GM10266 (cell line): Measurements from ENCODE around the gene VAV2.

ENCODE experiments used
- DNase-seq: peaks from one replicate; pipeline ENCODE4 v3.0.0; 2012; ENCODE audit errors: extremely low spot score
- TF ChIP-seq, protein P1 (sequence below): IDR thresholded peaks from 2 replicates; pipeline ENCODE4 v1.5.1; 2012; ENCODE audit warnings: mild to moderate bottlenecking, low read depth; ENCODE audit not compliant: control insufficient read depth, insufficient read depth; ENCODE audit errors: missing control alignments

VAV2 gene

DNA sequence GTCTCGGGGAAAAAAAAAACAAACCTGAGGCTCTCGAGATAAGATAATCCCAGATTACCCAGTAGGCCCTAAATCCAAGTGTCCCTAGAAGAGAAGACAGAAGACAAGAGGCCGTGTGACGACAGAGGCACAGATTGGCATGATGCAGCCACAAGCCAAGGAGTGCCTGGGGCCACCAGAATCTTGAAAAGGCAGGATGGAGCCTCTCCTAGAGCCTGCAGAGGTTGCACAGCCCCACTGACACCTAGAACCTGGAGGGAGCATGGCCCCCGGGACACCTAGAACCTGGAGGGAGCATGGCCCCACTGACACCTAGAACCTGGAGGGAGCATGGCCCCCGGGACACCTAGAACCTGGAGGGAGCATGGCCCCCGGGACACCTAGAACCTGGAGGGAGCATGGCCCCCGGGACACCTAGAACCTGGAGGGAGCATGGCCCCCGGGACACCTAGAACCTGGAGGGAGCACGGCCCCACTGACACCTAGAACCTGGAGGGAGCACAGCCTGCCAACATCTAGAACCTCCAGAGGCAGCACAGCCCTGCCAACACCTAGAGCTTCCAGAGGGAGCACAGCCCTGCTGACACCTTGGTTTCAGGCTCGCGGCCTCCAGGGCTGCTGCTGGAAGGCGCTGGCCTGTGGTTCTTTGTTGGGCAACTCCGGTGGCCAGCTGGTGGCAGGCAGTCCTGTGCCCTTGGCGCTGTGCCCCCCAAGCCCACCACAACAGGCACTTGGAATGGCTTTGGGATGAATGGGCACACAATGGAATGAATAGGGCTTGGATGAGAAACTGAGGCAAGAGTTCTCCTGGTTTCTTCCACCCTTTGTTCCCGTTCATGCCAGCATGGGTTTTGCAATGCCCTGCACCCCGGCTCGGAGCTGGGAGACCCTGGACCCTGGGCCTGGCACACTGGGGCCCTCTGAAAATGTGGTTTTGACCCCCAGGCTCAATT, 39.2 kb downstream of the VAV2 start:
- DNase-seq, result no peak
- TF ChIP-seq, protein P1, sequence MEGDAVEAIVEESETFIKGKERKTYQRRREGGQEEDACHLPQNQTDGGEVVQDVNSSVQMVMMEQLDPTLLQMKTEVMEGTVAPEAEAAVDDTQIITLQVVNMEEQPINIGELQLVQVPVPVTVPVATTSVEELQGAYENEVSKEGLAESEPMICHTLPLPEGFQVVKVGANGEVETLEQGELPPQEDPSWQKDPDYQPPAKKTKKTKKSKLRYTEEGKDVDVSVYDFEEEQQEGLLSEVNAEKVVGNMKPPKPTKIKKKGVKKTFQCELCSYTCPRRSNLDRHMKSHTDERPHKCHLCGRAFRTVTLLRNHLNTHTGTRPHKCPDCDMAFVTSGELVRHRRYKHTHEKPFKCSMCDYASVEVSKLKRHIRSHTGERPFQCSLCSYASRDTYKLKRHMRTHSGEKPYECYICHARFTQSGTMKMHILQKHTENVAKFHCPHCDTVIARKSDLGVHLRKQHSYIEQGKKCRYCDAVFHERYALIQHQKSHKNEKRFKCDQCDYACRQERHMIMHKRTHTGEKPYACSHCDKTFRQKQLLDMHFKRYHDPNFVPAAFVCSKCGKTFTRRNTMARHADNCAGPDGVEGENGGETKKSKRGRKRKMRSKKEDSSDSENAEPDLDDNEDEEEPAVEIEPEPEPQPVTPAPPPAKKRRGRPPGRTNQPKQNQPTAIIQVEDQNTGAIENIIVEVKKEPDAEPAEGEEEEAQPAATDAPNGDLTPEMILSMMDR, result no peak

DNA sequence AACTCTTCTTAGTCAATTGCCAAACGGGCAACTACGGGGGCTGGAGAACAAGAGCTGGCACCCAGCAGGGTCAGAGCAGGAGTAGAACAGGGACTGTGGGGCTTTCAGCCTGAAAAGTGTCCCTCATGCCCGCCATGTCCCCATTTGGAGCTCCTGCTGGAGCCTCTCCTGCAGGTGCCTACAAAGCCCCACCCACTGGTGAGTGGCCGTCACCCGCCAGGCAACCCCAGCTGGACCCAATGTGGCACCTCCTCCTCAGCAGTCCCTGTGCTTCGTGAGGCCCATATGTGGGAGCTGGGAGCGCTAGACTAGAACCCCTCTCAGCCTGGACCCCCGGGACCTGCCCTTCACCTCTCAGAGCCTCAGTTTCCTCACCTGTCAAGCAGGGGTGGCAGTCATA, 40.9 kb downstream of the VAV2 start:
- no peak for DNase-seq
- TF ChIP-seq, protein P1, result no peak

DNA sequence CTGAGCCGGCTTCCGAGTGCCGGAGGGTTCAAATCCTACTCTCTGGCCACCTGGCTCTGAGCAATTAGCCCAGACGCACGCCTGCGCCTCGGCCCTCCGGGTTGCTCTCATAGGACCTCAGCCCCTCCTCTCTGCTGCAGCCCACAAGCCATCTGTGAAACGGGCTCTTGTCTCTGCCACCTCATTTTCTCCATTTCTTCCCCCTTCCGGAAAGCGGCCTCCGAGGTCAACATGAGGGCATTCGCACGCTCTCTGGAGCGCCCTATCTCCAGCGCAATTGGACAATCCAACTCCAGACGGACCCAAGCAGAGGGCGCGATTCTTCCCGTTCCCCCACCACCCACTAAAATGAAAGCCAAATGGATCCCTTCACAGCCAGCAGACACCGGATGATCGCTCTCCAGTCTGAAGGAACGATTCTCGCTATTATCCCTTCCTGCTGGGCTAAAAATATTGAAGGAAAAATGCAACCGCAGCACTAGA, 41.5 kb downstream of the VAV2 start:
- no peak for DNase-seq
- TF ChIP-seq, protein P1, result no peak

DNA sequence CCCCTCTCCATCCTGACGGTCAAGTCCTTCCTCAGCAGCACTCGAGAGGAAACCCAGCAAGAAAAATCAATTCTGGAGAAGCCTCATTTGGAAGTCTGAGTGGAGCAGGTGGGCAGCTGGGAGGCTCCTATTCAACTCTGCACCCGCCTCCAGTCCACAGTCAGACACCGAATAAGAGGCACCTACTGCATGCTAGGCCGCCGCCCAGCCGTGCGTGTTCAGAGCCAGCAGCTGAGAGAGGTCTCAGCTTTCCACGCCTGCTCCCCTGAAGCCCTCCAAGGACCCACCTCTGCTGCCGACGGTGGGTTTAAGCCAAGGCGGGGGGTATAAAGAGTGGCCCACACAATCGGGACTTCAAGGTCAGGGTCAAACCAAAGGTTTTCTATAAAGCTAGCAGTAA, 41.9 kb downstream of the VAV2 start:
- no peak for DNase-seq

DNA sequence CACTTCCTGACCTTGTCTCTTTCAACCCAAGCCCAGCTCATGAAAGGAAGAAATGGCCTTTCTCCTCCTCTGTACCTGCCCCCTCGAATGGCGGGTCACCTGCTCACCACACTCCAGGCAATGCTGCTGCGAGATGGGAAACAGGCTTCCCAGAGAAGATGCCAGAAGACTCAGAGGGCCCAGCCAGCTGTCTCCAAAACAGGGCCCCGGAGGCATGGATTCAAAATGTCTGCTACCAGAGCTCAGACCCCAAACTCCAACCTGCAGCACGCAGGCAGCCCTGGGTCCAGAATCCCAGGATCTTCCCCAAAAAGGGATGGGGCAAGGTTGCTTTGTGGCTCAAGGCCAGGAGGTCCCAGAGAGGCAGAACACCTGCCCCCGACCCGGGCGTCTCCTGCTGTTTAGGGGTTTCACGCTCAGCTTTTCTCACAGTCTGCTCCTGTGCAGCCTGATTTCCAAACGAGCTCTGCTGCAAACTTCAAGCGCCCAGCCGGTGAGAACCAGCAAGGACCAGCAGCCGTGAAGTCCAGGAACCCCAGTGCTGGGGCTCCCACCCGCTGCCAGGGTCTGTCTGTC, 42.5 kb downstream of the VAV2 start:
- DNase-seq, result no peak
- TF ChIP-seq, protein P1, result no peak

More for the DNA sequence above, 41.9 kb downstream of the VAV2 start:
- TF ChIP-seq, protein P1, result no peak

DNA sequence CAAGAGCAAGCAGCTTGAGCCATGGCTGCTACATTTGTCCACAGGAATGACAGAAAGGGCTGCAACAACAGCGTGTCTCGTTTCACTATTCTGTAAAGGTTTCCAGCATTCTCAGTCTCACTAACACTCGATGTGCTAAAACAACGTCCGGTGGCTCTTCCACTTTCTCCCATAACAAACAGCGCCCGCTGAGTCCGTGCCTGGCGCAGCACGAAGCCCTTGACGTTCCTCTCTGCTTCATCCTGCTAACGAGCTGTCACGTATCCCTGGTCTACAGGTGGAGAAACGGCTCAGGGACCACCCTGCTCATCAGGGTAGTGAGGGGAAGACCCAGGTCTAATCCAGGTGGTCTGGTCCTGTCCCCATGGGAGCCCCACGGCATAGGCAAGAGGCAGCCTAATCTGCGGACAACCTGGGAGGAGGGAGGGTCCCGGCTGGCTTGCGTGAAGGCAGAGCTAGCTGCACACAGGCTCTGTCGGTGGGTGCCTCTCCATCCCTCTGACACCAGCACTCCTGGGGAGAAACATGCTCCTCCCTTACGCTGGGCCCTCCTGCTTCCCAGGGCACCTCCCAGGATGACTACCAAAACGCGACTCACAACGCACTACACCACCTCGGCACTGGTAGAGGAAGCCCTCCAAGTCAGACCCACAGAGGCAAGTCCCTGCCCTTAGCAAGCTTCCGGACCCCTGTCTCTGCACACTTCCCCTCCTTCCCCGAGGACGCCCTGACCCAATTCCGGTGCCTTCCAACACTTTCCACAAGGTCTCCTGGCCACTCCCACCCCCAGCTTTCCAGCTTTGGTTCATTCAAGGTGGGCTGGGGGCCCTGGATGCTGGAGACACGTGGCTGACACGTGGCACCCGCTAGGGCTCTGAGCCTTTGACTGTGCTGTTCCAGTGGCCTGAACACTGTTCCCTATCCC, 43.3 kb downstream of the VAV2 start:
- TF ChIP-seq, protein P1, result no peak
- DNase-seq, result no peak
